Lower leg skin (tissue), 4 donors: Measurements from ENCODE around the gene RXRG. TPM values are rescaled to one million over a fixed set of nuclear protein-coding genes. Genes with fewer than 3 reads are reported as not detected.

Experiments
- DNase-seq, 2 donors: peaks; one replicate each; pipeline ENCODE4 v3.0.0-alpha.2; 2019; ENCODE audit warnings: low spot score in 2 of 2
- H3K4me3 ChIP-seq: fragments of 200-600 bp; sonication (generic); 2 replicates; pipeline ENCODE4 v1.5.1; 2017; ENCODE audit warnings: mild to moderate bottlenecking, low read depth; ENCODE audit not compliant: poor library complexity, severe bottlenecking
- CTCF ChIP-seq, 3 donors: fragments of 450-650 bp; IDR thresholded peaks; one replicate each; pipeline ENCODE4 v1.5.1; 2016; ENCODE audit warnings: antibody characterized with exemption in 3 of 3, mild to moderate bottlenecking in 3 of 3, moderate library complexity in 2 of 3
- POLR2A ChIP-seq, 2 donors: fragments of 450-650 bp; IDR thresholded peaks; one replicate each; pipeline ENCODE4 v1.6.1; 2016 to 2017; ENCODE audit warnings: antibody characterized with exemption in 2 of 2, mild to moderate bottlenecking in 1 of 2, moderate library complexity in 1 of 2
- WGBS, 2 donors: methylation state at CpG; one replicate each; pipeline ENCODE4 v1.1.5; 2018; 5-methylcytosine and 5-hydroxymethylcytosine counted together
- intact Hi-C: fragments of 100-400 bp; cut with DNase I; formaldehyde crosslinking; loops from one replicate; pipeline ENCODE4 v1.15.0; 2023; ENCODE audit warnings: low total_unique reads
- total RNA-seq, 4 donors: library from RNA; depleted of rRNA; stranded (reverse); fragments of >200 nt; gene quantifications; one replicate each; pipeline ENCODE4 v1.1.0, GENCODE V29; 2016

RXRG gene
- total RNA-seq, 4 donors from 2014 or later, result 0.66 to 2.3 TPM; not detected in 2

GRCh38 chr1:165387505-165387904 lies 57.4 kb downstream of the RXRG start:
- no peak overlapping the region for H3K4me3 ChIP-seq
- intact Hi-C loops, result no loop called here
- TF ChIP-seq CTCF (IDR thresholded peaks at IDR 0.05) (no peak), POLR2A (IDR thresholded peaks at IDR 0.05) (no peak)
- WGBS, 2 donors, result 50 to 62% methylated on average over 2 of the region's 2 CpGs
- DNase-seq, result no peak

- H3K4me3 ChIP-seq, result no peak overlapping the region
- WGBS, 2 donors, result 45 to 46% methylated on average over 5 of the region's 5 CpGs
- TF ChIP-seq CTCF (IDR thresholded peaks at IDR 0.05) (no peak), POLR2A (IDR thresholded peaks at IDR 0.05) (no peak)
- intact Hi-C loops, result no loop called here
- no peak for DNase-seq
These were observed 61.1 kb downstream of the RXRG start for GRCh38 chr1:165383599-165384405.

- no peak overlapping the region for H3K4me3 ChIP-seq
- peak; percentile 55 to 88 for DNase-seq
- 20 to 21% methylated on average over 6 of the region's 6 CpGs for WGBS, 2 donors
- intact Hi-C loops, result no loop called here
- TF ChIP-seq POLR2A (IDR thresholded peaks at IDR 0.05), result no peak
- no peak for TF ChIP-seq CTCF (IDR thresholded peaks at IDR 0.05)
These were observed 61.9 kb downstream of the RXRG start for GRCh38 chr1:165383067-165383466.

GRCh38 chr1:165381745-165382505 lies 63.0 kb downstream of the RXRG start:
- 80 to 90% methylated on average over 6 of the region's 6 CpGs for WGBS, 2 donors
- intact Hi-C loops, result no loop called here

GRCh38 chr1:165376811-165377311 lies 68.1 kb downstream of the RXRG start:
- TF ChIP-seq CTCF (IDR thresholded peaks at IDR 0.05), result no peak
- no peak for TF ChIP-seq POLR2A (IDR thresholded peaks at IDR 0.05)
- intact Hi-C loops, result loop anchor here (10.0 kb wide), 1 partner anchor 122 kb away; no protein-coding TSS in a partner anchor
- H3K4me3 ChIP-seq, result no peak overlapping the region
- WGBS, 2 donors, result 24 to 26% methylated on average over 12 of the region's 12 CpGs
- DNase-seq, result no peak

More at GRCh38 chr1:165381745-165382505, 63.0 kb downstream of the RXRG start:
- no peak for DNase-seq
- TF ChIP-seq CTCF (IDR thresholded peaks at IDR 0.05) (no peak), POLR2A (IDR thresholded peaks at IDR 0.05) (no peak)
- H3K4me3 ChIP-seq, result no peak overlapping the region
